Skeletal muscle tissue (tissue), 4 donors: ENCODE measurements around the gene DICER1. TPM values are rescaled to one million over a fixed set of nuclear protein-coding genes. Genes with fewer than 3 reads are reported as not detected.

Source experiments
- H3K27ac ChIP-seq: one replicate; pipeline ENCODE4 v1.7.0; 2013; ENCODE audit warnings: mild to moderate bottlenecking, low read depth, low read length, inconsistent platforms
- H3K27me3 ChIP-seq, 3 donors: one replicate each; pipeline ENCODE4 v1.7.0; 2013; ENCODE audit warnings: low read length in 3 of 3; ENCODE audit not compliant: control insufficient read depth in 3 of 3, insufficient read depth in 3 of 3
- H3K36me3 ChIP-seq, 3 donors: one replicate each; pipeline ENCODE4 v1.7.0; 2013; ENCODE audit warnings: low read length in 3 of 3; ENCODE audit not compliant: control insufficient read depth in 3 of 3, insufficient read depth in 3 of 3
- H3K4me1 ChIP-seq, 3 donors: one replicate each; pipeline ENCODE4 v1.7.0; 2013; ENCODE audit warnings: low read length in 3 of 3, mild to moderate bottlenecking in 3 of 3; ENCODE audit not compliant: control insufficient read depth in 3 of 3, insufficient read depth in 3 of 3
- H3K4me3 ChIP-seq, 3 donors: one replicate each; pipeline ENCODE4 v1.7.0; 2013; ENCODE audit warnings: low read length in 3 of 3
- H3K9ac ChIP-seq, 3 donors: one replicate each; pipeline ENCODE4 v1.7.0; 2013; ENCODE audit warnings: low read length in 3 of 3, mild to moderate bottlenecking in 3 of 3, moderate library complexity in 2 of 3, low read depth in 1 of 3
- H3K9me3 ChIP-seq, 3 donors: one replicate each; pipeline ENCODE4 v1.7.0; 2013; ENCODE audit warnings: low read length in 3 of 3; ENCODE audit not compliant: control insufficient read depth in 3 of 3
- total RNA-seq: library from RNA; depleted of rRNA; stranded (reverse); fragments of >200 nt; gene quantifications from one replicate; pipeline ENCODE4 v1.2.3, GENCODE V29; 2014
- donor health status: Osteomylitis.

The DICER1 gene
- total RNA-seq, 1 donor from 2014 or later, result 107 TPM

DNA sequence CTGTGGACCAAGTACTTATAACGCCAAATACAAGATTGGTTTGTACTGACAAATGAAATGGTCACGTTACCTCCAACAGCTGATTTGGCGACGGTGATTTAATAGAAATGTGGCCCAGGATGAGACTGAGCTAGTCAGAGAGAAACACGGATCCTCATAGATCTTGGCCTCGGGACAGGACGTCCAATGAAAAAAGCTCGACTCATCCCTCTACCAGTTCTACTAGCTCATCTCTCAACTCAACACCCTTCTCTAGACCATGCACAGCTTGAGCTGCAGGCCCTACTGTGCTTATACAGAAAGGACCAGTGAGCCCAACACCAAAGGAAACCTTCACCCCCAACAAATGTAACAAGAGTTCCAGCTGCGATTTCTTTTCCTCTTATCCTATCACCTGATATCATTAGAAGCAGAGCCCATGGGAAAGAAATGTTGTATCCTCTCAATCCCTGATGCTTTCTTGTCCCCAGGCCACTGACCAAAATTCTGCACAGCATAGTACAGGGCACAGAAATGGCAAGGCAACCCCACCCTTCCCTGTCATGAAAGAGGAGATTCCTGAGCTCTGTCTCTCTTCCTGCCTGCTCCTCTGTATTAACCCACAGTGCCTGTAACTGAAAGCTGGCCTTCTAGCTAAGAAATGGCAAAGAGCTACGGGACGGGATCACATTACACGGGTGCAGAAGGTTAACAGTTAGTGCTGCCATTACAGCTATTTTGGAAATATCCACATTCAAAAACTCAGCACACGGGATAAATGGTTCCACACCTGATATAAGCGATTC lies 39.2 kb downstream of the DICER1 start:
- no peak overlapping the region for H3K9ac ChIP-seq
- no peak overlapping the region for H3K27ac ChIP-seq
- H3K4me3 ChIP-seq, result peak overlapping the region in 1 of 3 donors; percentile 7
- H3K4me1 ChIP-seq, result peaks cover 6 to 12% (median 10%) of the 10 kb centered on the region in 3 donors
- no peaks in the 10 kb centered on the region for H3K27me3 ChIP-seq
- peaks cover 14 to 25% (median 17%) of the 10 kb centered on the region in 3 donors for H3K36me3 ChIP-seq
- H3K9me3 ChIP-seq, result no peaks in the 10 kb centered on the region

DNA sequence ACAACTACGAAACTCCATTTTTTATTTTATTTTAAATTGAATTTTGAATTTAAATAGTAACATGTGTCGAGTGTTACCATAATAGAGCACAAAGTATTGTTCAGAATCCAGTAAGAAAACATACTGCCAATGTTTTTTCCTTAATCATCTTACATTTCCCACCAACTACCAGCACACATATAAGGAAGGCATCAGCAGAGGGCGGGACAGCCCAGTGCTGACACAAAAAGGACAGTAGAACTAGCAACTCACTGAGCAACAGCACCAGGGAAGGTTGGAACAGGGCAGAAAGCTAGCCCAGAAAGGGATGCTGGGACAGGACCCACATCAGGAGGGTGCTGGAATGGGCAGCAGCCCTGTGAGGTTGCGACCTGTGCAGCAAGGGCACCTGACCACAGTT lies 43.9 kb downstream of the DICER1 start:
- H3K27me3 ChIP-seq, result no peaks in the 10 kb centered on the region
- peaks cover 20 to 43% (median 36%) of the 10 kb centered on the region in 3 donors for H3K36me3 ChIP-seq
- H3K27ac ChIP-seq, result no peak overlapping the region
- peaks cover 6 to 9% (median 6%) of the 10 kb centered on the region in 3 donors for H3K4me1 ChIP-seq
- H3K9ac ChIP-seq, result no peak overlapping the region
- no peak overlapping the region for H3K4me3 ChIP-seq
- no peaks in the 10 kb centered on the region for H3K9me3 ChIP-seq

DNA sequence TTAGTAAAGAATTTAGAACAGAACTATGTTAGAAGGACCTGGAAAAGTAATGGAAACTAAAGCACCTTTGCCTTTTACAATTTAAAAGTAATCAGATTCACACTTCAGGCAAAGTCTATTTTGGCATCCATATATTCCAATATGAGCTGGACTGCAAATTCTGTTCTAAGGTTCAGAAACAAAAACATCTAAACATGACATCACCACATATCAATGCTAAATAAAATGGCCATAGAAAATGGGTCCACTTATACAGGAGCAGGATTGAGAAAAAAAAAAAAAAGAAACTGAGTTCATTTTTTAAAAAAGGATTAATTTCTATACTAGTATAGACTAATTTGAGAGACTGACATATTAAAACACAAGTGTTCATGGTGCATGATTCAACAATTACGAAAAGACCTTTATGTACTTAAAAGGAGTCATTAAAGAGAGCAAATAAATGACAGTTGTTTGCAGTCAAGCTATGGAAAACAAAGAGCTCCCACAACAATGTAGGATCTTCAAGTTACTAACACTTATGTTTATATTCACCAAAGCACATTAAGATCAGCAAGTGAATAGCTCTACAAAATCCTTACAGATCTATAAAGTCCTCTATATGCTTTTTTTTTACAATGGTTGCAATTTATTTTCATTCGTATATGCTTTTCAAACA lies 45.7 kb downstream of the DICER1 start:
- Histone ChIP-seq H3K9me3 (no peaks in the 10 kb centered on the region), H3K4me1 (no peaks in the 10 kb centered on the region), H3K36me3 (peaks cover 34 to 54% (median 48%) of the 10 kb centered on the region in 3 donors), H3K4me3 (no peak overlapping the region), H3K27me3 (no peaks in the 10 kb centered on the region), H3K9ac (no peak overlapping the region), H3K27ac (no peak overlapping the region)

DNA sequence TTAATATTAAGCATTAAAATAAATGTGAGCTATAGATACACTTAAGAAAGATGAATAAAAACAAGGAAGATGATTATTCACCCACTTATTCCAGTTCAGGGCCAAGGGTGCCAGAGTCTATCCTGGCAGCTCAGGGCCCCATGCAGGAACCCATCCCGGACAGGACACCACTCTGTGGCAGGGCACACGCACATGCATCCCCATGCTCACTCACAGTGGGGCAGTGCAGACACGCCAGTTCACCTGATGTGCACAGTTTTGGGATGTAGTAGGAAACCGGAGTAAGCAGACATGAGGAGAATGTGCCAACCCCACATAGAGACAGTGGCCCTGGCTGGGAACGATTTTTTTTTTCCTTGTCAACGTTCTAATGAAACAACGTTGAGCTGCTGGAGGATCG lies 47.2 kb downstream of the DICER1 start:
- H3K4me1 ChIP-seq, result no peaks in the 10 kb centered on the region
- no peak overlapping the region for H3K27ac ChIP-seq
- peaks cover 33 to 54% (median 42%) of the 10 kb centered on the region in 3 donors for H3K36me3 ChIP-seq
- H3K9me3 ChIP-seq, result no peaks in the 10 kb centered on the region
- no peak overlapping the region for H3K4me3 ChIP-seq
- no peak overlapping the region for H3K9ac ChIP-seq
- no peaks in the 10 kb centered on the region for H3K27me3 ChIP-seq

DNA sequence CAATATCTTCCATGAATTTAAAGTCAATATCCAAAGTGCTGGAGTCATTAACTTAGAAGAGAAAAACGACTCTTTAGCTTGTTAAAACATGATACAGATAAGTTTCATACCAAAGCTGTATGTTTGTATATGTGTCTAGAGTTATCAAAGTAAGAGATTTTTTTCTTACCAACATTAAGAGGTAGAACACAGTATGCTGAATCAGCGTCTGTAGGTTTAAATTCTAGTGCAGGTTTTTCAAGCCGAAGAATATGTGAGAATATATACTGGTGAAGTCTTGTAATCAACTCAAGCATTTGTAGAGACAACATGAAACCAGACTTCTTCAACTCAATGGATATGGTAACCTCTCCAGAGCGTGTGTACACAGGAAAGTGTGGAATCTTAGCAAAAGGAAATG lies 49.6 kb downstream of the DICER1 start:
- peaks cover 39 to 66% (median 59%) of the 10 kb centered on the region in 3 donors for H3K36me3 ChIP-seq
- no peaks in the 10 kb centered on the region for H3K4me1 ChIP-seq
- no peak overlapping the region for H3K4me3 ChIP-seq
- H3K27me3 ChIP-seq, result no peaks in the 10 kb centered on the region
- H3K9ac ChIP-seq, result no peak overlapping the region
- no peak overlapping the region for H3K27ac ChIP-seq
- H3K9me3 ChIP-seq, result no peaks in the 10 kb centered on the region

DNA sequence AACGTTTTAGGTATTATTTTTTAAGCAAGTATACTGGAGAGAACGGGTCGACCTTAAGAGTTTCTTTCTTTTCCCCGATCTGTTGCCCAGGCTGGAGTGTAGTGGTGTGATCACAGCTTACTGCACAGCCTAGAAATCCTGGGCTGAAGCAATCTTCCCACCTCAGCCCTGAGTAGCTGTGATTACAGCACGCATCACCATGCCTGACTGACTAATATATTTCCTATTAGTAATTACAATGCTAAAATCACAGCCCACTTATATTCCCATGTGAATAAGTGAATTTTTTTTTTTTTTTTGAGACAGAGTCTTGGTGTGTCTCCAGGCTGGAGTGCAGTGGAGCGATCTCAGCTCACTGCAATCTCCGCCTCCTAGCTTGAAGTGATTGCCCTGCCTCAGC lies 50.4 kb downstream of the DICER1 start:
- H3K4me1 ChIP-seq, result peaks cover 0 to 3% (median 0%) of the 10 kb centered on the region in 3 donors
- peaks cover 43 to 73% (median 62%) of the 10 kb centered on the region in 3 donors for H3K36me3 ChIP-seq
- no peaks in the 10 kb centered on the region for H3K9me3 ChIP-seq
- H3K27ac ChIP-seq, result no peak overlapping the region
- no peak overlapping the region for H3K4me3 ChIP-seq
- H3K9ac ChIP-seq, result no peak overlapping the region
- H3K27me3 ChIP-seq, result no peaks in the 10 kb centered on the region

DNA sequence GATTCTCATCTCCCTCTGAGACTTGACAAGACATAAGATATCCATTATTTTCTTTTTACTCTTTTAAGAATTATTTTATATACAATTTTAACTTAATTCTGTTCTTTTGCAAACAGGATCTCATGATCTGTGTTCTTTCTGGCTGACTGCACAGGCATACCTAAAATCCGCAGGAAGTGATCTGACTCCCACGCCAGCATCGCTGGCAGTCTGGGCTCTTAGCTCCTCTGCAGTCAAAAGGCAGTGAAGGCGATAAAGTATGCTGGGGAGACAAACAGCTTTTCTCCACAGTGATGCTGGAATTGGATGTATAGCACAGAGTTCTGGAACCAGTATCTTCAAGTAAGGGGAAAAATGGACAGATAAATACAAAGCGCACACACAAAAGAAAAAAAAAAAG lies 52.4 kb downstream of the DICER1 start:
- Histone ChIP-seq H3K27ac (no peak overlapping the region), H3K27me3 (no peaks in the 10 kb centered on the region), H3K4me1 (peaks cover 6 to 9% (median 7%) of the 10 kb centered on the region in 3 donors), H3K4me3 (no peak overlapping the region), H3K9ac (no peak overlapping the region), H3K9me3 (no peaks in the 10 kb centered on the region), H3K36me3 (peaks cover 42 to 68% (median 56%) of the 10 kb centered on the region in 3 donors)

DNA sequence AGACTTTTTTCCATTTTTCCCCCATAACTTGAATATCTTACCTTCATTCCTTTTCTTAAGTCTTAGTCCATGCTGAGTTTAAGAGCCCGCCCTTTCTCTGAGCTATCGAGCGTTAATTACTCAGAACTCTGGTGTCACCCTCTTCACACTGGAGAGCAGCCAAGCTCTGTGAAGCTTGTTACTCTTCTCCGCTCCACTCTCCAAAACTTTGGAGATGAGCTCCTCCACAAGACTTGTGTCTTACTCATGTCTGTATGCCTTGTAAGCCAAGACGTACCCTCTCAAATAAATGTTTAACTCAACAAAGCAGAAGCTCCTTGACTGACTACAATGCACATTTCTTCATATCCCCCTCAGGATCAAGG lies 54.7 kb downstream of the DICER1 start:
- H3K4me3 ChIP-seq, result no peak overlapping the region
- no peaks in the 10 kb centered on the region for H3K9me3 ChIP-seq
- no peaks in the 10 kb centered on the region for H3K27me3 ChIP-seq
- no peak overlapping the region for H3K9ac ChIP-seq
- no peak overlapping the region for H3K27ac ChIP-seq
- H3K4me1 ChIP-seq, result peaks cover 6 to 9% (median 7%) of the 10 kb centered on the region in 3 donors
- peaks cover 34 to 54% (median 45%) of the 10 kb centered on the region in 3 donors for H3K36me3 ChIP-seq

DNA sequence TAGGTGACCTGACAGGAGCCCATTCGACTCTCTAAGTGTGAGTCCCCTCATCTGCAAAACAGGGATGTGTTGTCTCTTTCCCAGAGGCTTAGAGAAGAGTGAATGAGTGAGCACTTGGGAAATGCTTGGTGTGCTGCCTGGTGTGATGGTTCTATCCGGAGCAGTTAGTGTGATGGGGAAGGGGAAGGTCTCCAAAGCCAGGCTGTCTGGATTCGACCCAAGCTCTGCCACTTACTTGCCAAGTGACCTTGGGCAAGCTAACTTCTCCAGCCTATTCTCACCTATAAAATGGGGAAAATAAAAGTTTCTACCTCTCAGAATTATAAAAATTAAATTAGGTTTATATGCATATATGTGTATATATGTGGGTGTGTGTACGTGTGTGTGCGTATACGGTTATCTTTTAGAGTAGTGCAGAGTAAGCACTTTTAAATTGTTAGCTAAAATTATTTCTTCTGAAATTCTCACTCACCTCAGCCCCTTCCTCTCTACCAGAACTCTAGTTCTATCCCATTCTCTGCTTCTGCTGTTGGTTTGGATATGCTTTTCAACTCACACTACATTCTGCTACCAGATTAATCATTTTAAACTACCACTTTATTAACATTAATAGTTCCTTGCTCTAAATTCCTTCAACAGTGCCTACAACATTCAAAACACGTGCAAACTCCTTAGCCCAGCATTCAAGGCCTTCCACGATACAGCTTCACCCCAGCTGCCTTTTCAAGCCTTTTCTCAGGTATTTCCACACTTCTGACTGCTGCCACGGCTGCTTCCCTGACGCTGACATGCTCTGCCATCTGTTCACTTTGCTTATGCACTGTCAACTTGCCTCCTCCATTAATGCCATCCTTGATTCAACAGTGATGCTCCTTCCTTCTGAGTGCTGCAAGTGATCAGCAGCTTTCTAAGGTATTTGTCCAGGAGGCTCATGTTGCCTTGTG lies 55.3 kb downstream of the DICER1 start:
- Histone ChIP-seq H3K4me1 (peaks cover 6 to 9% (median 7%) of the 10 kb centered on the region in 3 donors), H3K27ac (no peak overlapping the region), H3K9ac (no peak overlapping the region), H3K27me3 (no peaks in the 10 kb centered on the region), H3K4me3 (no peak overlapping the region), H3K36me3 (peaks cover 29 to 47% (median 41%) of the 10 kb centered on the region in 3 donors), H3K9me3 (no peaks in the 10 kb centered on the region)
